HL-60 (cell line): ENCODE results near the gene ADAT2.

Experiments used
- DNase-seq, 2 experiments: peaks; one replicate each; pipeline ENCODE4 v3.0.0-alpha.2; 2010 to 2020; ENCODE audit warnings: low read depth in 1 of 2, low spot score in 1 of 2
- H3K27ac ChIP-seq: fragments of 250-450 bp; sonication (Bioruptor Pico); replicated peaks from 2 replicates; pipeline ENCODE4 v1.5.1; 2020; ENCODE audit warnings: mild to moderate bottlenecking, moderate library complexity
- H3K27me3 ChIP-seq: fragments of 250-450 bp; sonication (Bioruptor Pico); 2 replicates; pipeline ENCODE4 v1.5.1; 2021; ENCODE audit warnings: mild to moderate bottlenecking, moderate library complexity; ENCODE audit not compliant: insufficient read depth, poor library complexity, severe bottlenecking
- H3K4me3 ChIP-seq: replicated peaks from 2 replicates; pipeline ENCODE4 v1.5.1; 2011; ENCODE audit warnings: mild to moderate bottlenecking, control low read depth, low read length; ENCODE audit not compliant: insufficient read depth
- GABPA ChIP-seq: IDR thresholded peaks from 2 replicates; pipeline ENCODE4 v1.6.1; 2012; ENCODE audit warnings: low read depth
- POLR2AphosphoS5 ChIP-seq: IDR thresholded peaks from 2 replicates; pipeline ENCODE4 v1.6.1; 2012; ENCODE audit warnings: low read depth
- SPI1 ChIP-seq: IDR thresholded peaks from 2 replicates; pipeline ENCODE4 v1.6.1; 2012; ENCODE audit warnings: low read depth, mild to moderate bottlenecking, borderline replicate concordance
- TF ChIP-seq, protein P1 (sequence below): IDR thresholded peaks from 2 replicates; pipeline ENCODE4 v1.6.1; 2012; ENCODE audit warnings: low read depth; ENCODE audit not compliant: insufficient replicate concordance
- TF ChIP-seq, protein P2 (sequence below): IDR thresholded peaks from one replicate; pipeline ENCODE4 v1.5.1; 2011; ENCODE audit warnings: low read length, control low read depth, inconsistent platforms; ENCODE audit not compliant: insufficient read depth

Gene ADAT2

DNA sequence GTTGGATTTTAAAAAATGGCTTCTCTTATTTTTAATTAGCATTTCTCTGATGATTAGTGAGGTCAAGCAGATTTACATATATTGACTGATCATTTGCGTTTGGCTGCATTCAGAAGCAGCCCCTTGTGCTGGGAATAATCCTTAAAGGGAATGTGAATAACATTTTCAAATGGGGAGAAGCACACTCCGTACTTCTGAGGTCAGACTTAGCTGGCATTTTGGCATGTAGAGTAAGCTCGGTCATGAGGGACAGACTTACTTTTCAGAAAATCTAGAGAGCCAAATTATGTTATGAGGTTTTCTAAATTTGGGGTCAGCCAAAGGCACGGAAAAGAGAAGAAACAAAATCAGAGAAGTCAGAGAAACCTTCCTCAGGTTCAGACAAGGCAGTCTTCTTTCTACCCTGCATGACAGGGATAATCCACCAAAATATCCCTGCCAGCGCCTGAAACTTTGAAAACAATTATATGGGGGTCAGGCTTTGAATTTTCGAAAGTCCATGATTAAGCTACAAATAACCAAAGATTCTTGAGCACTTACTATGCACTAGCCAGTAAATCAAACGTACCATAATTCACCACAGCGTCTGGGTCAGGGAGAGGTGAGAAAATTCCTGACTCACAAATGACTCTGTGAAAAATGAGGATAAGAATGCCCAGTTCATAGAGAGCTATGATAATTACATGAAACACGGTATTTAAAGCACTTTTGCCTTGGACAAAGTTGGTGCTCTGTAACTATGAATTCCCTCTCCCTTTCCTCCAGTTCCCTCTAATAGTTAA lies 44.9 kb downstream of the ADAT2 start:
- no peak overlapping the region for H3K4me3 ChIP-seq
- TF ChIP-seq SPI1: no peak
- TF ChIP-seq POLR2AphosphoS5: no peak
- DNase-seq: no peak
- no peak overlapping the region for H3K27ac ChIP-seq
- H3K27me3 ChIP-seq: no peaks in the 10 kb centered on the region

DNA sequence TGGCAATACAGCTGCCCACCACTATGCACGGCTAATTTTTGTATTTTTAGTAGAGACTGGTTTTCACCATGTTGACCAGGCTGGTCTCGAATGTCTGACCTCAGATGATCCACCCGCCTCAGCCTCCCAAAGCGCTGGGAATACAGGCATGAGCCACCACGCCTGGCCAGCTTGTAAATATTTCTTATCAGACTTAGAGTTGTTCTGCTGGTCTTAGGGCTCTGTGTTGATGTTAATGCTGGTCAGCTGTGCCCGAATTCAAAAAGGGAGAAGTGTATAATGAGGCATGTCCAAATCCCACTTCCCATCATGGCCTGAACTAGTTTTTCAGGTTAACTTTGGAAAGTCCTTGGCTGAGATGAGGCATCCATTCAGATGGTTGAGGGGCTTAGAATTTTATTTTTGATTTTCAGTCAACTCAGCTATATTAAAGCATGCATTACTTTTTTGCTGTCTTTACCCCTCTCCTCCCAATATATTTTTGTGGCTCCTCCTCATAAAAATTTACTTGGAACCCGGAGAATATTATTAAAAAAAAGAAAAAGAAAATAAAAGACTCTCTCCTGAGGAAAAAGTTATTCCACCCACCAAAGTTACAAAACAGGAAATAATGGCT lies 47.7 kb downstream of the ADAT2 start:
- H3K27ac ChIP-seq: no peak overlapping the region
- H3K4me3 ChIP-seq: no peak overlapping the region
- DNase-seq: no peak
- TF ChIP-seq, protein P1, sequence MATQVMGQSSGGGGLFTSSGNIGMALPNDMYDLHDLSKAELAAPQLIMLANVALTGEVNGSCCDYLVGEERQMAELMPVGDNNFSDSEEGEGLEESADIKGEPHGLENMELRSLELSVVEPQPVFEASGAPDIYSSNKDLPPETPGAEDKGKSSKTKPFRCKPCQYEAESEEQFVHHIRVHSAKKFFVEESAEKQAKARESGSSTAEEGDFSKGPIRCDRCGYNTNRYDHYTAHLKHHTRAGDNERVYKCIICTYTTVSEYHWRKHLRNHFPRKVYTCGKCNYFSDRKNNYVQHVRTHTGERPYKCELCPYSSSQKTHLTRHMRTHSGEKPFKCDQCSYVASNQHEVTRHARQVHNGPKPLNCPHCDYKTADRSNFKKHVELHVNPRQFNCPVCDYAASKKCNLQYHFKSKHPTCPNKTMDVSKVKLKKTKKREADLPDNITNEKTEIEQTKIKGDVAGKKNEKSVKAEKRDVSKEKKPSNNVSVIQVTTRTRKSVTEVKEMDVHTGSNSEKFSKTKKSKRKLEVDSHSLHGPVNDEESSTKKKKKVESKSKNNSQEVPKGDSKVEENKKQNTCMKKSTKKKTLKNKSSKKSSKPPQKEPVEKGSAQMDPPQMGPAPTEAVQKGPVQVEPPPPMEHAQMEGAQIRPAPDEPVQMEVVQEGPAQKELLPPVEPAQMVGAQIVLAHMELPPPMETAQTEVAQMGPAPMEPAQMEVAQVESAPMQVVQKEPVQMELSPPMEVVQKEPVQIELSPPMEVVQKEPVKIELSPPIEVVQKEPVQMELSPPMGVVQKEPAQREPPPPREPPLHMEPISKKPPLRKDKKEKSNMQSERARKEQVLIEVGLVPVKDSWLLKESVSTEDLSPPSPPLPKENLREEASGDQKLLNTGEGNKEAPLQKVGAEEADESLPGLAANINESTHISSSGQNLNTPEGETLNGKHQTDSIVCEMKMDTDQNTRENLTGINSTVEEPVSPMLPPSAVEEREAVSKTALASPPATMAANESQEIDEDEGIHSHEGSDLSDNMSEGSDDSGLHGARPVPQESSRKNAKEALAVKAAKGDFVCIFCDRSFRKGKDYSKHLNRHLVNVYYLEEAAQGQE: no peak
- no peak for TF ChIP-seq POLR2AphosphoS5
- TF ChIP-seq SPI1: no peak
- TF ChIP-seq, protein P2, sequence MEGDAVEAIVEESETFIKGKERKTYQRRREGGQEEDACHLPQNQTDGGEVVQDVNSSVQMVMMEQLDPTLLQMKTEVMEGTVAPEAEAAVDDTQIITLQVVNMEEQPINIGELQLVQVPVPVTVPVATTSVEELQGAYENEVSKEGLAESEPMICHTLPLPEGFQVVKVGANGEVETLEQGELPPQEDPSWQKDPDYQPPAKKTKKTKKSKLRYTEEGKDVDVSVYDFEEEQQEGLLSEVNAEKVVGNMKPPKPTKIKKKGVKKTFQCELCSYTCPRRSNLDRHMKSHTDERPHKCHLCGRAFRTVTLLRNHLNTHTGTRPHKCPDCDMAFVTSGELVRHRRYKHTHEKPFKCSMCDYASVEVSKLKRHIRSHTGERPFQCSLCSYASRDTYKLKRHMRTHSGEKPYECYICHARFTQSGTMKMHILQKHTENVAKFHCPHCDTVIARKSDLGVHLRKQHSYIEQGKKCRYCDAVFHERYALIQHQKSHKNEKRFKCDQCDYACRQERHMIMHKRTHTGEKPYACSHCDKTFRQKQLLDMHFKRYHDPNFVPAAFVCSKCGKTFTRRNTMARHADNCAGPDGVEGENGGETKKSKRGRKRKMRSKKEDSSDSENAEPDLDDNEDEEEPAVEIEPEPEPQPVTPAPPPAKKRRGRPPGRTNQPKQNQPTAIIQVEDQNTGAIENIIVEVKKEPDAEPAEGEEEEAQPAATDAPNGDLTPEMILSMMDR: no peak
- H3K27me3 ChIP-seq: no peaks in the 10 kb centered on the region

DNA sequence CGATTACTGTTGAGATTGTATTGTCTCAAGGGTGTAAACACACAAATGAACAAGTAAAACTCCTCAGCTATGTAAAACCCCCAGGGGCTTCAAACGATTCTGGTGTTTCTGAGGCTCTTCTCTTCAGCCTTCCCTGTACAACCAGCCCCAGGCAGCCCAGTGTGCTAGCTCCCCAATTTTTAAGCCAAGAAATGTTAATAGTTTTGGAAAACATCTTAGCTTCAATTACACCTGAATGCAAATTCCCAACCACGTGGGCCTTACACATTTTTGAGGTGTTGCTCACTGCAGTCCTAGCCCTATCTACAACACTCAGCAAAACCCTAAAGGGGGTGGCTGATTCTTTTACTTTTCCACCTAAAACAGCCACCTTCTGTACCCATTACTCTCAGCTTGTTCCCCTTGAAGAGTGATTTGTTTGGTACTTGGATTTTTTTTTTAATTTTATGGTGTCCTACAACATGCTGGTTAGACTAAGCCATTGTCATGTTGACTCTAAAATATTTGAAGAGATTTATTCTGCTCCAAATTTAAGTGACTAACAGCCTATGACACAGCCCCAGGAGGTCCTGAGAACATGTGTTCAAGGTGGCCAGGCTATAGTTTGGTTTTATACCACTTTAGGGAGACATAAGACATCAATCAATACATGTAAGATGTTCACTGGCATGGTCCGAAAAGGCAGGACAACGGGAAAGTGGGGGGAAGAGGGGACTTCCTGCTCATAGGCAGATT lies 48.7 kb downstream of the ADAT2 start:
- no peak overlapping the region for H3K4me3 ChIP-seq
- no peak for DNase-seq
- no peak overlapping the region for H3K27ac ChIP-seq
- no peaks in the 10 kb centered on the region for H3K27me3 ChIP-seq
- TF ChIP-seq SPI1 (no peak), POLR2AphosphoS5 (no peak), GABPA (no peak)
- TF ChIP-seq, protein P1: no peak
- TF ChIP-seq, protein P2: no peak

DNA sequence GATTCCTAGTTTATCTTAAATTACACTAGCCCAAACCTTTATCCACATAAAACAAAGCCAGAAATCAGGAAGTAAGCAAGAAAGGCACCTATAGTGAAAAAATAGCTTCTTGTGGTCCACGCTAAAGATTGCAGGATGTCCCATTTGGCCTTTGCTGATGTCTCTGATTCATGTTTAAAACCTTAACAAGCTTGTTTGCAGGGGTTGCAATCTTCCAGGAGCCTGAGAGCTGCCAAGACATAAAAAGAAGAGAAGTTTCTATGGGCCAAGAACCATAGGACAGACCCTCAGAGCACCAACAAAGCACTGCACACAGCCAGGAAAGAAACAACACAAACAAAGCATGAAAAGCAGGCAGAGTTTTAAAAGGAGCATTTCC lies 49.4 kb downstream of the ADAT2 start:
- DNase-seq: no peak
- TF ChIP-seq, protein P1: no peak
- TF ChIP-seq, protein P2: no peak
- TF ChIP-seq POLR2AphosphoS5 (no peak), SPI1 (no peak), GABPA (no peak)
- Histone ChIP-seq H3K4me3 (no peak overlapping the region), H3K27me3 (no peaks in the 10 kb centered on the region), H3K27ac (no peak overlapping the region)
